ENCODE results near the gene MYDGF.
A peak's percentile ranks its signal among the peaks of the same experiment; 100 is the strongest.

MYDGF gene

GRCh38 chr19:4633140-4633967 lies 36.8 kb downstream of the MYDGF start:
- no peaks in the 10 kb centered on the region for H3K27me3 ChIP-seq (replicated peaks; ENCODE audit: control insufficient read depth, insufficient read depth, low read length)
- no peak overlapping the region for H3K4me3 ChIP-seq (replicated peaks; ENCODE audit: low read depth, low read length)
- H3K36me3 ChIP-seq (ENCODE audit: control insufficient read depth, insufficient read depth, low read length) = no peaks in the 10 kb centered on the region
- TF ChIP-seq CTCF (IDR thresholded peaks at IDR 0.05; ENCODE audit: insufficient read depth, low read length, poor library complexity, severe bottlenecking) = peak; percentile 86
- no peak for DNase-seq (ENCODE audit: extremely low read depth, insufficient read length)

GRCh38 chr19:4624733-4625362 lies 45.3 kb downstream of the MYDGF start:
- H3K36me3 ChIP-seq (ENCODE audit: control insufficient read depth, insufficient read depth, low read length) = no peaks in the 10 kb centered on the region
- DNase-seq (ENCODE audit: extremely low read depth, insufficient read length) = no peak
- H3K4me3 ChIP-seq (replicated peaks; ENCODE audit: low read depth, low read length) = no peak overlapping the region
- TF ChIP-seq CTCF (IDR thresholded peaks at IDR 0.05; ENCODE audit: insufficient read depth, low read length, poor library complexity, severe bottlenecking) = peak; percentile 71
- H3K27me3 ChIP-seq (replicated peaks; ENCODE audit: control insufficient read depth, insufficient read depth, low read length) = no peaks in the 10 kb centered on the region

- Histone ChIP-seq H3K4me3 (replicated peaks; ENCODE audit: low read depth, low read length) (no peak overlapping the region), H3K36me3 (ENCODE audit: control insufficient read depth, insufficient read depth, low read length) (no peaks in the 10 kb centered on the region), H3K27me3 (replicated peaks; ENCODE audit: control insufficient read depth, insufficient read depth, low read length) (no peaks in the 10 kb centered on the region)
- DNase-seq (ENCODE audit: extremely low read depth, insufficient read length) = no peak
- no peak for TF ChIP-seq CTCF (IDR thresholded peaks at IDR 0.05; ENCODE audit: insufficient read depth, low read length, poor library complexity, severe bottlenecking)
Measured at GRCh38 chr19:4624301-4624700, 45.8 kb downstream of the MYDGF start.

- H3K36me3 ChIP-seq (ENCODE audit: control insufficient read depth, insufficient read depth, low read length) = no peaks in the 10 kb centered on the region
- TF ChIP-seq CTCF (IDR thresholded peaks at IDR 0.05; ENCODE audit: insufficient read depth, low read length, poor library complexity, severe bottlenecking) = peak; percentile 17
- H3K27me3 ChIP-seq (replicated peaks; ENCODE audit: control insufficient read depth, insufficient read depth, low read length) = no peaks in the 10 kb centered on the region
- no peak overlapping the region for H3K4me3 ChIP-seq (replicated peaks; ENCODE audit: low read depth, low read length)
- no peak for DNase-seq (ENCODE audit: extremely low read depth, insufficient read length)
Measured at GRCh38 chr19:4622695-4623421, 47.3 kb downstream of the MYDGF start.

GRCh38 chr19:4620675-4621074 lies 49.5 kb downstream of the MYDGF start:
- Histone ChIP-seq H3K27me3 (replicated peaks; ENCODE audit: control insufficient read depth, insufficient read depth, low read length) (no peaks in the 10 kb centered on the region), H3K4me3 (replicated peaks; ENCODE audit: low read depth, low read length) (no peak overlapping the region), H3K36me3 (ENCODE audit: control insufficient read depth, insufficient read depth, low read length) (no peaks in the 10 kb centered on the region)
- TF ChIP-seq CTCF (IDR thresholded peaks at IDR 0.05; ENCODE audit: insufficient read depth, low read length, poor library complexity, severe bottlenecking) = no peak
- DNase-seq (ENCODE audit: extremely low read depth, insufficient read length) = no peak

Data from GM06990 (cell line).